WTC11 (cell line): ENCODE measurements around the gene AGTRAP.

Experiments
- ATF3 ChIP-seq: sonication (generic); formaldehyde crosslinking; conservative IDR thresholded peaks from 2 replicates; pipeline ENCODE4 v1.8.1; 2022; ENCODE audit warnings: mild to moderate bottlenecking, missing genetic modification reagents
- CREB1 ChIP-seq: sonication (generic); formaldehyde crosslinking; IDR thresholded peaks from 2 replicates; pipeline ENCODE4 v1.8.0; 2023; ENCODE audit warnings: mild to moderate bottlenecking, missing genetic modification reagents
- CTCF ChIP-seq: fragments of 200-600 bp; IDR thresholded peaks from 2 replicates; pipeline ENCODE4 v1.8.0; 2022; ENCODE audit warnings: antibody characterized with exemption
- SMAD3 ChIP-seq: sonication (generic); formaldehyde crosslinking; IDR thresholded peaks from 2 replicates; pipeline ENCODE4 v1.8.0; 2022; ENCODE audit warnings: missing genetic modification reagents, mild to moderate bottlenecking, borderline replicate concordance
- SP1 ChIP-seq: sonication (generic); formaldehyde crosslinking; conservative IDR thresholded peaks from 2 replicates; pipeline ENCODE4 v1.8.1; 2022; ENCODE audit warnings: missing genetic modification reagents
- USF2 ChIP-seq: sonication (generic); formaldehyde crosslinking; IDR thresholded peaks from 2 replicates; pipeline ENCODE4 v1.8.1; 2023; ENCODE audit warnings: mild to moderate bottlenecking, missing genetic modification reagents, moderate library complexity
- ZNF423 ChIP-seq: fragments of 250-450 bp; sonication (Bioruptor Pico); IDR thresholded peaks from 2 replicates; pipeline ENCODE4 v2.1.2; 2022; ENCODE audit warnings: mild to moderate bottlenecking, moderate library complexity
- ZNF425 ChIP-seq: fragments of 250-450 bp; sonication (Bioruptor Pico); conservative IDR thresholded peaks from 2 replicates; pipeline ENCODE4 v1.9.0; 2021; ENCODE audit warnings: mild to moderate bottlenecking
- ZNF532 ChIP-seq: fragments of 250-450 bp; sonication (Bioruptor Pico); IDR thresholded peaks from 2 replicates; pipeline ENCODE4 v1.9.0; 2021; ENCODE audit warnings: mild to moderate bottlenecking, borderline replicate concordance
- ZSCAN18 ChIP-seq: fragments of 250-450 bp; sonication (Bioruptor Pico); IDR thresholded peaks from 2 replicates; pipeline ENCODE4 v2.1.2; 2022; ENCODE audit warnings: mild to moderate bottlenecking, moderate library complexity

GRCh38 chr1:11789126-11790067 lies 53.5 kb downstream of the AGTRAP start:
- TF ChIP-seq USF2 (CRISPR knock-in tag) (no peak), CTCF (no peak), ZNF425 (CRISPR knock-in tag) (no peak), ZNF423 (no peak), CREB1 (CRISPR knock-in tag) (no peak), SMAD3 (CRISPR knock-in tag) (no peak), SP1 (CRISPR knock-in tag) (no peak), ATF3 (CRISPR knock-in tag) (no peak), ZSCAN18 (CRISPR knock-in tag) (no peak), ZNF532 (CRISPR knock-in tag) (no peak)
